ENCODE results near the gene DCAF5.

DNA sequence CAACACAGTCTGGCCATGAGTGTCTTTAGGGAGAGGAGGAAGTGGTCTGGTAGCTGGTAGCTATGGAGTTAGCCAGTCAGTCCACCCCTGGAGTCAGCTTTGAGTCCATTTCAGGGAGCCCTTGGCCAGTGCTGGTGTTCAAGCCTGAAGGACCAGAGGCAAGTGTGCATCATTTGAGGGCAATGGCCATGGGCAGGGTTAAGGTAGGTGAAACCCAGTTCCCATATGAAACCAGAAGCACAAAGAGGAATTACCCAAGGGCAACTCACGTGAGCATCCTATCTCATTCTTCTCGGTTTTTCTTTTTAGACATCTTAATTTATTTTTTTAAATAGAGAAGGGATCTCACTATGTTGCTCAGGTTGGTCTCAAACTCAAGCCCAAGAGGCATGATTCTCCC, 112.6 kb downstream of the DCAF5 start:
- TF ChIP-seq, protein P1, sequence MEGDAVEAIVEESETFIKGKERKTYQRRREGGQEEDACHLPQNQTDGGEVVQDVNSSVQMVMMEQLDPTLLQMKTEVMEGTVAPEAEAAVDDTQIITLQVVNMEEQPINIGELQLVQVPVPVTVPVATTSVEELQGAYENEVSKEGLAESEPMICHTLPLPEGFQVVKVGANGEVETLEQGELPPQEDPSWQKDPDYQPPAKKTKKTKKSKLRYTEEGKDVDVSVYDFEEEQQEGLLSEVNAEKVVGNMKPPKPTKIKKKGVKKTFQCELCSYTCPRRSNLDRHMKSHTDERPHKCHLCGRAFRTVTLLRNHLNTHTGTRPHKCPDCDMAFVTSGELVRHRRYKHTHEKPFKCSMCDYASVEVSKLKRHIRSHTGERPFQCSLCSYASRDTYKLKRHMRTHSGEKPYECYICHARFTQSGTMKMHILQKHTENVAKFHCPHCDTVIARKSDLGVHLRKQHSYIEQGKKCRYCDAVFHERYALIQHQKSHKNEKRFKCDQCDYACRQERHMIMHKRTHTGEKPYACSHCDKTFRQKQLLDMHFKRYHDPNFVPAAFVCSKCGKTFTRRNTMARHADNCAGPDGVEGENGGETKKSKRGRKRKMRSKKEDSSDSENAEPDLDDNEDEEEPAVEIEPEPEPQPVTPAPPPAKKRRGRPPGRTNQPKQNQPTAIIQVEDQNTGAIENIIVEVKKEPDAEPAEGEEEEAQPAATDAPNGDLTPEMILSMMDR (IDR thresholded peaks at IDR 0.05) = no peak
- no peak for TF ChIP-seq POLR2A (IDR thresholded peaks at IDR 0.05)
